Urothelium cell line (cell line): Measurements from ENCODE around the gene ADAMTS12.

Source experiments
- DNase-seq: peaks from one replicate; pipeline ENCODE4 v3.0.0; 2011; ENCODE audit warnings: low spot score, mixed read lengths
- FAIRE-seq: peaks from 2 replicates; lab custom pipeline; 2011; peaks lifted over from hg19 to GRCh38; lab: Jason Lieb, UNC

The ADAMTS12 gene

DNA sequence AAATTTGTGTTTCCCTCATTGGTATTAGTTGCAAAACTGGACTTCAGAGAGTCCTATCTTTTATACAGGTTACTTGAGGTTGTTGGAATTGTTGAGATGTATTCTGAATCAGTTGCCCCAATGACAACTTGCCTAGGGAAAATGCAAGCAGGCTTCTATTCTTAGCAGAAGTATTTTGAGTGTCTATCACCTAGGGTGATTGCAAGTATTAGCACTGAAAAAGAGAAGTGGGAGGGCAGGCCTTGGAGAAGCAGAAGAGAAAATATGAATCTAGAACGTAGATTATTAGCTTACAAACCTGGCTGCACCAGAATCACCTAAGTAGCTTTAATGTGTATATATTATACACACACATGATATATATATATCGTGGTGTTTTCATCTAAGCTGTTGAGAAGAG is 43.2 kb downstream of the ADAMTS12 start:
- DNase-seq (no peak), FAIRE-seq (no peak)

GRCh38 chr5:33846851-33847250 is 44.9 kb downstream of the ADAMTS12 start:
- DNase-seq: no peak

DNA sequence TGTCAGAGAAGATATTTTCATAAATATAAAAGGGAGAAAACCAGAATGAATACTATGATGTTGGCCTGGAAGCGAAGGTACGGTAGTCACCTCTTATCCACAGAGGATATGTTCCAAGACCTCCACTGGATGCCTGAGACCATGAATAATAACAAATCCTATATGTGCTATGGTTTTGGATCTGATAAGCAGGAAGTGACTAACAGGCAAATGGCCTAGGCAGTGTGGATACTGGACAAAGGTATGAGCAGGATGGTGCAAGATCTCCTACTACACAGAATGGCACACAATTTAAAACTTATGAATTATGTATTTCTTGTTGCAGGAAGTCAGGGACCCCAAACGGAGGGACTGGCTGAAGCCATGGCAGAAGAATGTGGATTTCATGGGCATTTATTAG is 48.2 kb downstream of the ADAMTS12 start:
- FAIRE-seq (no peak), DNase-seq (no peak)

More at GRCh38 chr5:33846851-33847250, 44.9 kb downstream of the ADAMTS12 start:
- FAIRE-seq: no peak

- DNase-seq (no peak), FAIRE-seq (no peak)
Observed at GRCh38 chr5:33842456-33842855, 49.3 kb downstream of the ADAMTS12 start.

DNA sequence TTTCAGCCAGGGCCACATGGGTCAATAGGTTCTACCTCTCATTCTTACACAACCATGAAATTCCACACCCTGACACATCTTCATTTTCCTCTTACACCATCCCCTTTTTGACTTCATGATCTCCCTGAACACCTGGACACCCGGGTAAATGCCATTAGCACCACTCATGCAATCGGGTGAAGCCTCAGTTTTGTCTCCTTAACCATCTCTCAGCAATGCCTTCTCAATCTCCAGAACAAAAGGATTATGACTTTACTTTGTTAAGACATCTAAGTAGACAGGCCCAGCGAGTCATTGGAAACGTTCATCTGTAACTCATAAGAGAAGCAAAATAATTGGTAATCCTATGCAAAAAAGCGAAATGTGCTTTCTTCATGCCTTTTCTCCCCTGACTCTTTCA is 49.9 kb downstream of the ADAMTS12 start:
- FAIRE-seq (no peak), DNase-seq (no peak)

DNA sequence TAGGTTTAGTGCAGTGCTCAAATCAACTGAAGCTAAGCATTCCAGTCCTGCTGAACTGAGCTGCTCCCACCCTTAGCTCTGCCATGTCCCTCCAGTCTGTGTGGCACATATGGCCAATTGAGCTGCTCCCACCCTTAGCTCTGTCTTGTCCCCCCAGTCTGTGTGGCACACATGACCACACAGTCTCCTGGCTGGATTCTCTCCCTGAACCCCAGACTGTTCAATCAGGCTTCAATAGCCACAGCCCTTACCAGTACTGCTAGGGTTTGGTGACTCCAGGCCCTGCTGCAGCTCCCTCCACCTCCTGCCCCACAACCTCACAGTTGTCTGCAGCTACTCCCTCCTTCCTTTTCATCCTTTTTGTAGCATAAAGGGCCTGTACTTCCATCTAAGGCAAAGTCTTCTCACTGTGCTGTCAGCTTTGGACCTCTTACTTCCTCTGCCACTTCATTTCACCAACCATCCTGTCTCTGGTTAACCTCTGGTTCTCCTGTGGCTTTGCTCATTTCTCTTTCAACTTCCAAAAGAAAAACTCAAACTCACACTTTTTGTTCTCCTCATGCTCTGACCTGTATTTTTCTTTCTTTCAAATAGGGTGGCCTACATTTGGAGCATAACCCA is 50.8 kb downstream of the ADAMTS12 start:
- no peak for DNase-seq

GRCh38 chr5:33837301-33837700 is 54.5 kb downstream of the ADAMTS12 start:
- FAIRE-seq (no peak), DNase-seq (no peak)

More for the DNA sequence above, 50.8 kb downstream of the ADAMTS12 start:
- FAIRE-seq: no peak

DNA sequence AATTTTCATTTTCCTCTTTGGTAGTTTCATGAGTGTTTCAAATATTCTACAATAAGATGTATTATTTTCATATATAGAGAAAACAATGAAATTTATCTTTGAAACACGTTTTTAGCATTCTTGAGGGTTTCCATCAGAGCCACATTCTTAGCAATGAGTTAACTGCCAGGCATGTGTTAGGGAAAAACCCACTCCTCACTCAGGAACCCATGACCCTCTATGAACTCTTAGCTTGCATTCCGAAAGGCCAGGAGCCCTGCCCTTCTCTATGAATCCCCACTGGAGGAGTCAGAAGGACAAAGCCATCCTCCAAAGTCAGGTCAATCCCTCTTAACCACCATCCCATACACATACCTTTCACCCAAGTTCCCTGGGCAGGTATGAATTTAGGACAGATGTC is 57.5 kb downstream of the ADAMTS12 start:
- FAIRE-seq (no peak), DNase-seq (no peak)

DNA sequence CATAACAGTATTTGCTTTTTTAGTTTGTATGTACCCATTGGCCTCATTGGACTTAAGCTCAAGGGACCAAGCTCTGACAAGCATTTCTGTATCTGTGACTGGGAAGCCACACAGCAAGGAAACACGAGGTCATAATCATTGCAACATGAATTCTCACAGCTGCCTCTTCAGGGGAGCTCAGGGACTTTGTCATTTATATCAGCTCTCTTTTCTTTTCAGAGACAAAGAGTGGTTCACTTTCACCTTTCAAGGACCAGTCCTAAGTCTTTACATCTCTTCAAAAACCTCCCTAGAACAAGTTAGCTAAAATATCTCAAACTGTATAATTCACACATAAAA is 58.6 kb downstream of the ADAMTS12 start:
- no peak for FAIRE-seq
- no peak for DNase-seq

- DNase-seq (no peak), FAIRE-seq (no peak)
Observed at GRCh38 chr5:33832404-33833236, 59.2 kb downstream of the ADAMTS12 start.

DNA sequence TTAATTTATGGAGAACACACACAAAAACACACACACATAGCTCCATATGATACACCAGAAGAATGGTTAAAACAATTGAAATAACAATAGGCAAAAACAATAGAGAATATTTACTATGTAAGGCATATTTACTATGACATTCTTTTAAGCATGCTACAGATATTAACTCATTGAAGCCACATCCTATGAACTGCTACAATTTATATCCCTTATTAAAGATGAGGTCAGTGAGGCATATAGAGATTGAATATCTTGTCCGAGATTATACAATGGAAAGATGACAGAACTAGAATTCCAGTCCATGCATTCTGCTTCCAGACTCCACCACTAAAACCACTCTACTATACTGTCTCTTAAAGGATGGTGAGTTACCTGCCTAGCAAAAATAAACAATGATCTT is 60.7 kb downstream of the ADAMTS12 start:
- FAIRE-seq: no peak
- no peak for DNase-seq

DNA sequence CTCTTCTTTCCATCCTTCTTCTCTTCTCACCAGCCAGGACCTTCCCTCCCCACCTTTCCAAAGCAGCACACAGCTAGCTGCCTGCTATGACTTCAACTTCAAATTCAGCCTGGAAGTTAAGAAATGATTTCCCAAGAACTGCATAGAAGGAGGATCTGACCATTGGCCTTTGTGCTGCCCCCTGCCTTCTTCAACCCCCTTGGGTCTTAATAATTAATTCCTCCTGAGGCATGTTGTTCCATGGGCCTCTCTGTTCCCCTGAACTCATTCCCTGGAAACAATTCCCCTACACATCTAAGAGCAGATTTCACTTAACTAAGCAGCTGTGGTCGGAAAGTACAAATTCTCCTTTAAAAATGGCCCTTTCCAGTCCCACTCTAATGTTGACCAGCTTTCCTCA is 62.4 kb downstream of the ADAMTS12 start:
- no peak for DNase-seq
- no peak for FAIRE-seq

DNA sequence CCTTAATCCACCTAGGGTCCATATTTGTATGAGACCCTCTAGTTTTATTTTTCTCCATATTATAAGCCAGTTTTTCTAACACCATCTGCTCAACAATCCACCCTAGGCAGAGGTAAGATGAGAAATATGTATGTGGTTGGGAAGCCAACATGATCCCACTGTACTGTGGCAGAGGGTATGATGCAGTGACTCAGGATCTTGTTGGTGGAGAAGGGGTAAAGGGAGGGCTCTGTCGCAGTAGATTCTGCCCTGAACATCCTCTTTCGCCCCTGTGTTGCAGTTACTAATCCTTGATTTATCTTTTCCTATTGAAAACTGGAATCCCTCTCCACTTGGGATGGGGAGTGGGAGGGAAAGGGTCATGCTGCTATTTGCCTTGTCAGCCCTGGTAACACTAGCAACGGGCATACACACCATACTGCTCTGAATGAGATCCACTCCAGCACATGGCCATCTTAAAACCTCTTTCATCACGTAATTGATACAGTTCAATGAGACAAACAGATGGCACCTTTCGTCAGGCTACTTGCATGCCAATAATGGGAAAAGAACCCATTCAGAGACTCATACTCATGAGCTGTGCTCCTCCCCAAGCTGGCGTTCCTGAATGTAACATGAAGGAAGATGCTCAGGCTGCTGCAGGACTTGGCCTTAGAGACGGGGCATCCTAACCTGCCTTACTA is 63.0 kb downstream of the ADAMTS12 start:
- FAIRE-seq: peak; percentile 81
- no peak for DNase-seq

- DNase-seq: no peak
- FAIRE-seq: no peak
Observed at GRCh38 chr5:33827885-33828284, 63.9 kb downstream of the ADAMTS12 start.

DNA sequence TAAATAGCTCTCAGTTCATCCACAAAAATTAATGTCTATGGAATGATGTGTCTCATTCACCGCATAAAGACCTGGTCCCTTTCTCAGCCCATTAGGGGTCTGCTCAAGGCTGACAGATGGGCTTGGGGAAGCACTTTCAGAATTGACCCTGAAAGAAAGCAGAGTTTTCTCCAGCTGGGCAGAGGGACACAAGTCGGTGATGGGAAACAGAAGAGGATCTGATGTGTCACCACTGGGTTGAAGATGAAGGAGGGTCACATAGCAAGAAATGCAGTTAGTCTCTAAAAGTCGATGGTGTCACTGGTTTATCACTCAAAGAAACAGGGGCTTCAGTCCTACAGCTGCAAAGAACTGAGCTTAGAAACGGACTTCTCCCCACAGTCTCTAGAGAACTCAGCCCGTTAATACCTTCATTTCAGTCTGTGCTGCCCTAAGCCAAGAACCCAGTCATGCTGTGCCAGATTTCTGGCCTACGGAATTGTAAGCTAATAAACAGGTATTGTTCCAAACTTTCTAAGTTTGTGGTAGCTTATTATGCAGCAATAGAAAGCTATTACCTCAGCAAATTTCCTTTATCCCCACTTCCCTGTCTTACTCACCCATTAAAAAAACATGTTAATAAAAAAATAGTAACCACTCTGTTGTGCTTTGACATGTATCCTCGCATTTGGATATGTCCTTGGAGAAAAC is 64.6 kb downstream of the ADAMTS12 start:
- no peak for DNase-seq
- no peak for FAIRE-seq

GRCh38 chr5:33824516-33825195 is 67.1 kb downstream of the ADAMTS12 start:
- peak; percentile 25 for DNase-seq

DNA sequence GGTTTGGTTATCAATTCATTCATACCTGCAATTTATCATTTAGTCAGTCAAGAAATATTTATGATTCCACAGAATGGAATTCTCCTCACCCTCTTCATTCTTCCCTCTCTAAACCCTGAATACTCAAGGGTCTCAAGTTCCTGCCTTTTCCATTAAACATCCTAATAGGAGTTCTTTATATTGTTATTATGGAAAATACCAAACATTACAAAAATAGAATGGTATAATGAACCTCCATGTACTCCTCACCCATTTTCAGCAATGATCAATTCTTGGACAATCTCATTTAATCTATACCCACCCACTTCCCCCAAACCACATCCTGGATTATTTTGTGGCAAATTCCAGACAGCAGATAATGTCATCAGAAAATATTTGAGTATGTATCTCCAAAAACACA is 74.5 kb downstream of the ADAMTS12 start:
- DNase-seq (peak; percentile 46), FAIRE-seq (no peak)

More at GRCh38 chr5:33824516-33825195, 67.1 kb downstream of the ADAMTS12 start:
- FAIRE-seq: no peak

GRCh38 chr5:33816791-33817190 is 75.0 kb downstream of the ADAMTS12 start:
- FAIRE-seq (no peak), DNase-seq (no peak)

DNA sequence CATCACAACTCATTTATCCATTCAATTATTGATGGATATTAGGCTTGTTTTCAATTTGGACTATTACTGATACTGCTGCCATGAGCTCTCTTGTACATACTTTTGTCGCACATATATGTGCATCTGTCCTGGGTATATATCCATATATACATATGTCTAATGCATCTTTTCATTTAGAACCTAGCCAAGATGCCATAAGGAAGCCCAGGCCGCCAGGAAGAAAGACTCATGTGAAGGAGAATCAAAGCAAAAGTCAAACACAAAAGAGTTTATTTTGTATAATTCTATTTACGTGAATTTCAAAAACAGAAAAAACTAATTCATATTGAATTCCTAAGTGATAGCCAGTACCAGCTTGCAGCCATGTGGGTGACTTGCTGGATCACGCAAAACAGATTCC is 79.0 kb downstream of the ADAMTS12 start:
- no peak for FAIRE-seq
- no peak for DNase-seq

- FAIRE-seq (peak; percentile 52), DNase-seq (no peak)
Observed at GRCh38 chr5:33810491-33811120, 81.2 kb downstream of the ADAMTS12 start.
